HG02870 (cell line): ENCODE measurements around the gene HGF.

Experiments used
- ATAC-seq: cut with Tn5 transposase; IDR thresholded peaks from one replicate; pipeline ENCODE4 v1.9.1; 2021; ENCODE audit warnings: mild to moderate bottlenecking, moderate library complexity; ENCODE audit not compliant: unreplicated experiment

The HGF gene

DNA sequence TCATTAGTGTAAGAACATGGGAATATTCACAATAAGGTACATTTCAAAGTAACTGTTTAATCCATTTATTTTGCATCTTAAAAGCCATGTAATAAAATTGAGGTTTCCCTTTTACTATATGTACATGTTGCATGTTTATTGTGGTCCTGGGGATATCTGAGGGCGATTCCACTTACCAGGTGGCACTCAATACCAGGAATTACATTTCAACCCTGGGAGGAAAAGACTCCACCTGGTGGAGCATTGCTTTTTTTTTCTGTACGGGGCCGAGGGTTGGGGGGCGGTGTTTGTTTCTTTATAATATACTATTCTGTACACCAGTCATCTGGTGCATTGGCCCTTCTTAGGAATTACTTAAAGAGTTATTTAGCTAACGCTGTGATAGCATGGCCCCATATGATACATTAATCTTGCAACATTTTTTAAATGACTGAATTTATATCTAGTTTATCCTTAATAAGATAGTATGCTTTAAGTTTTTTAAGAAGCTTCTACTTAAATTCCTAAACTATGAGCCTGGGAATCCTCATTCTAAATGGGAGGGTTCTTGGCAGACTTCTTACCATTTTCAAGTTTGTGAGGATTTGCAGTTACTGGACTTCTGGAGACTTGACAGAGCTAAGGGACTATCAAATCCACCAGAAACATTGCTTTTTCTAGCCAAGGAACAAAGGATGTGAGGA lies 7.2 kb upstream of the HGF start:
- no peak for ATAC-seq

DNA sequence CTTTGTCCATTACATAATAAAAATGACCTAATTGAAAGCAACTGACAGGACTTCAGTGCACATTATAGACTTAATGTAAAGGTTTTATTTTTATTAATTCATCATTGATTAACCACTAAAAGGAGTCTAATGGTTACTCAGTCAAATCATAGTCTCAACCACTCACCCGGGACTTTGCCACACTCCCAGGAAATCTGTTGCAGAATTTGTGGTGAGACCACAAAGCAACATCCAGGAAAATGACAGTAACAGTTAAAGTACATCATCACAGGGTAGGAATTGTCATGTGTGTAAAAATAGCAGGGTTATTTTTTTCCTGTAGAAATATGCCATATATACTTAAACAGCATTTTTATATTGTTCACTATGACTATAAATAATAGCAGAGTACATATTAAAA lies 6.3 kb upstream of the HGF start:
- no peak for ATAC-seq

DNA sequence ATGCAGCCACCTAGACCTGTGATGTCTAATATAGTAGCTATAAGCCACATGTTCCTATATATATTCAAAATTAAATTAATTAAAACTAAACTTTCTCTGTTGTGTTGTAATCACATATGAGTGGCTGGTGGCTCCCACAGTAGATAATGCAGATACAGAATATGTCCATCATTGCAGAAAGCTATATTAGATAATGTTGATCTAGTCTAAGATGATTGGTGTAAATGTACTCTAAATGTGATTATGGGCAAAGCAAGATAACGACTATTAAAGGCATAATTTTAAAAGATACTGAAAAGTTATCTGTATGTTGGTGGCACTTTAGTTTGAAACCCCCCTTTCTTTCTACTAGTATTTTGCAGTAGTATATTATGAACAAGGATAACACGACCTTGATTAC lies 5.7 kb upstream of the HGF start:
- no peak for ATAC-seq

GRCh38 chr7:81774551-81774950 lies 4.7 kb upstream of the HGF start:
- ATAC-seq, result no peak

- no peak for ATAC-seq
Observed at GRCh38 chr7:81770728-81771223, 929 bp upstream of the HGF start.

DNA sequence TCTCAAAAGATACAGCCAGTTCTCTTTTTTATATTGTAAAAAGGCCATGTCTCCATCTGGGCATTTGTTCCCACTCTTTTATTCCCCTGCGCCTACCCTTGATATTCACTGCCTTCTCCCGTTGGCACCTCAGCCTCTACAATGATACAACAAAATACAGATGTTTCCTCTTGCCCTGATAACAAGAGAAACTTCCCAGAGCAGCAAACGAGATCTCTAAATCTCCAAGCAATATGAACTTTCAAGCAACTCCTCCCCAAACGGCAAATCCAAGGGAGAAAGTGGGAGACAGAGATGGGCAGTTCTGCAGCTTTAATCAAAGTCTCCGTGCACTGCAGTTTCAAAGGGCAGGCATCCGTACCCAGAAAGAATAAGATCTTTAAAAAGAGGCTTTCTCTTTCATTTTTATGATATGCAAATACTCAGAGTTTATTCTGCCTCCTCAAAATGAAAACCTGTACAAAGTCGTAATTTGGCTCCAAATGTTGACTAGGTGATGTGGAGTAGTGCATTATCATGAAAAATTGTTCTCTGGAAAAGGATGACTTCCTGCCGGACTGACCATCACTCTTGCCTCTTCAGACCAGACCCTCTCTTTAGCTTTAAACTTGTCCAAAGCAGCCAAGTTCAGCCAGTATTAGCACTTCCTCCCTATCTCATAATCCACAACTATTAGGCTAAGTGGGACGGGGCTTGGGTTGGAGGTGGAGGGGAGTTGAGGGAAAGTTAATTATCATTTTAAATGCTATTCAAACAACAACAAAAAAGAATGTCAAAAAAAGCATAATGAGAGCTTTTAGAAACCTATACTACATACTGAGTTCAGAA lies 682 bp downstream of the HGF start:
- no peak for ATAC-seq

DNA sequence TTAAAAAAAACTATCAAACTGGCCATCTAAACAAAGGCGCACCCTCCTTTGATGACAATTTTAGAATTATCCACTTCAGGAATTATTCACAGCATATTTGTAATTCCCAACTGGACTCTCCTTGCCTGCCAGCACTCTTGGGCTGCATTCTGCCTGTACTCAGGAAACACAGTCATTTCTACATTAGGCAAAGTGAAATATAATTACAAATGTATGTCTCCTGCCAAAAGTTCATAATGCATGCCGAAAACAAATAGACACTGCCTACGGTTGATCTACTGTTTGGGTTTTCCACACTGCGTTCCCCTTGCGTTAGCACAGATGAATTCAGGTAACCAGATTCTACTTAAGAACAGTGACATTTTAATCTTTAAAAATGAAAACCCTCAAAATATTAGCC lies 1.9 kb downstream of the HGF start:
- ATAC-seq, result no peak

DNA sequence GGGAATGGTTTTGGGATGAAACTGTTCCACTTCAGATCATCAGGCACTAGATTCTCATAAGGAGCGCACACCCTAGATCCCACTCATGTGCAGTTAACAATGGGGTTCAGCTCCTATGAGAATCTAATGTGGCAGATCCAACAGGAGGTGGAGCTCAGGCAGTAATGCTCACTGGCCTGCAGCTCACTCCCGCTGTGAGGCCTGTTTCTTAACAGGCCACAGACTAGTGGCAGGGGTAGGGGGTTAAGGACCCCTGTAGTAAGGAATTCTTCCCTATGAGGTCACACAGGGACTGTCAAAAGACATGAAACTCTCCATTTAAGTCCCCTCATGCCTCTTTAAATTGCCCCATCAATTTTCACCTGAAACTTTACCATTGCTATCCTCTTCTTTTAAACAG lies 8.0 kb downstream of the HGF start:
- no peak for ATAC-seq

DNA sequence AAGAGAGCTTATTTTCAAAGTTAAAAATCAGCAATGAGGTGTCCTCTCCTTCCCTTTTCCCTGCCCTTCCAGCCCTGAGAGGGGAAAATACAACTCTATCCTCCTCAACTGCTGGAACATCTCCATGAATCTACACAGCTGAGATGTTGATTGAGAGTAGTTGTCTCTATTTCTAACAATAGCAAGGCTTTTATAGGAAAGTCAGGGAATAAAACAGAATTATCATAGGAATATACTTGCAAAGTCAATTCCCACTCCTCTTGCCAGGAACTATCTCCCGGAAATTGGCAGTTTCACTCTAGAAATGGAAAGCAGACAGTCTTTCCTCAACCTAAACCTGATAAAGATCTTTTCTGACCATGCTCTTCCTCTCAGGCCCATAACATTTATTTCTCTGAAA lies 8.8 kb downstream of the HGF start:
- ATAC-seq, result no peak

GRCh38 chr7:81754918-81755696 lies 14.7 kb downstream of the HGF start:
- ATAC-seq, result no peak

DNA sequence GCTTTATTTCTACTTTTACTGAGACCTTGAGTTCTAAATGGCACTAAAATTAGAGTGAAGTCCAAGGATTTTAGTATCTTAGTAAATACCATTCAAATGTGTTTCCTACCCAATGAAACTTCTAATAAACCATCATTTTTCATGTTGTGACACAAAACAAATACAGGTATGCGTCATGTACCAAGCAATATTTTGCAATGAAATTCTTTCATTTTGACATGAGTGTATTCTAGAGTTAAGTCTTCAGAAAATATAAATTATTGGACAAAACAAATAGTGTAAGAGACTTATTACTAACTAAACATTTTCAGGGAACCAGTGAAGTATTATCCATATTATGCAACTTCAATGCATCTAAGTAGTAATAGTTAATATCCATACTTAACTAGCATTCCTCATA lies 16.5 kb downstream of the HGF start:
- ATAC-seq, result no peak

DNA sequence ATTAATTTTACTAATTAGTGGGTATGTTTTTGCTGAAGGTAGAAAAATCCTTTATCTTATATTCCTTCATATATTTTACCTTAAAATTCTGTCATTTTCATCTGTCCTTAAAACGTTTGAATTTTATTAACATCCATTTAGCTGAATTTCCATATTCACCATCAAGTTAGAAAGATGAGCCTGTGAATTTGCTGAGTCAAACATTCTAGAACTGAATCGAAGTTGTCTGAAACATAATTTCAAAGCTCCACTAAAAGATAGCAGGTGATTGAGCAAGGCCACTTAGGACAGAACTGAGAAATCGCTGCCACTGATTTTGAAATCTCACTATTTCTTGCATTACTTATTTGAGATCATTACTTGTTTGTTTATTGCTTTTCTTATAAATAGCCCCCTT lies 17.5 kb downstream of the HGF start:
- no peak for ATAC-seq

- ATAC-seq, result no peak
Observed at GRCh38 chr7:81751619-81752317, 18.1 kb downstream of the HGF start.

DNA sequence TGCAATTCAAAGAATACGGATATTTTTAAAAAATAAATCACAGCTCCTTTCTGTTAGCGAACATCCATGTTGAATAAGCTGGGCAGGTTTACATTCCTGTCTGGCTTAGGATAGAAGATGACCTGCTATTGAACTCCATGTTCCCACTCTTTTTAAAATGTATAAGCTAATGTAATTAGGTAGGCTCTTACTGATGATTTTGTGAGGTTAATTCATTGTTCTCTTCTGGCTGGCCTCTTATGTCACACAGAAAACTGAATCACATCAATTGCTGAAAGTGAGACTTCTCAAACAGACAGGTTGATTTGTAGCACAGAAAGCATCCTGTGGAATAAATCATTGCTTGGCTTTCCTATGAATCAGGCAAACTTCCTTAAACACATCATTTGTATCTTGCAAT lies 24.2 kb downstream of the HGF start:
- no peak for ATAC-seq

DNA sequence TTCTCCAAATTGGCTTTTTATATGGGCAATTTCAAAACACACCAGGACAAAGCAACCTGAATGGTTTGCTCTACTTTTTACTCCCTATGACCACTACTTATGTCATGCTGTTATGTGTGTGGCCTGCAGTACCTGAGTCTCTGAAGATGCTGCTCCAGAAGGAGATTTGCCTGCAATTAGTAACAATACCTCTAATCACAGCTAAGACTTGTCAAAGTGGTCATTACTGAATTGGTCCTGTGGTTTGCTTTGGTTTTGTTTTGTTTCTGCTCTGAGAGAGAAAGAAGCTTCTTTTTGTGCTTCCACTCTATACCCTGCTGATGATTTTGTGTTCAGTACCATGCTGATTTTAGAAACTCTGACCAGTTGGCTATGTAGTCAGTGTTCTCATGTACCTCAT lies 25.5 kb downstream of the HGF start:
- ATAC-seq, result no peak

DNA sequence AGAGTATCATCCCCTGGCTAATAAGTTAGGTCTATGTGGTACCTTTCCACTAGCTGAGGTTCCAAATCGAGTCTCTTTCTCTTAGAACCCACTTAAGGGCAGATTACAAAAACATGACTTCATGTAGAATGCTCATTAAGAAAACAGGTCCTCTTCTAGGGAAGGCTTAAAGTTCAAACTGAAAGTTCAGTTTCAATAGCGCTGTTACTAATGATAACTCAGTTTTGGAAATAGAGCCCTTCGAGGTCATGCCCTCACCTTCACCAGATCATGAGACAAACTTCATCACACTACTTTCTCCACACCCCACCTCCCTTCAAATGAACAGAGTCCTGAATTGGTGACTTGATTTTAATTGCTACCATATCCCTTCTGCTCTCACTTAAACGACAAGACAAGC lies 26.2 kb downstream of the HGF start:
- peak; percentile 52 for ATAC-seq

DNA sequence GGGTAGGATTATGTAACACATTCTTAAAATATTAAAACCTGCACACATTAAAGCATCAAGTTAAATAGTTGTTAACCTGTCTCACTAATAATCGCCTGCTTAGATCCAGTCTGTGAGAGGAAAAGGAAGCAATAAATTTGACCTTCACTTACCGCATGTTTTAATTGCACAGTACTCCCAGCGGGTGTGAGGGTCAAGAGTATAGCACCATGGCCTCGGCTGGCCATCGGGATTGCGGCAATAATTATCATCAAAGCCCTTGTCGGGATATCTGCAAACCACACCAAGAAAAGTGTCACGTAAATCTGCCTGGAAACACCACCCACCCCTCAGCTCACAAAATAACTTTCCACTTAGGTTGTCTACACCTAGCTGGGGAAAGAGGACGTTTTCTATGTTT lies 26.6 kb downstream of the HGF start:
- ATAC-seq, result no peak

- ATAC-seq, result no peak
Observed at GRCh38 chr7:81740403-81740802, 29.4 kb downstream of the HGF start.

- no peak for ATAC-seq
Observed at GRCh38 chr7:81736091-81736490, 33.8 kb downstream of the HGF start.

- no peak for ATAC-seq
Observed at GRCh38 chr7:81725812-81726127, 44.1 kb downstream of the HGF start.
